HepG2 (cell line): ENCODE results near the gene AANAT. TPM values are rescaled to one million over a fixed set of nuclear protein-coding genes. Genes with fewer than 3 reads are reported as not detected.

Experiments used
- AGO2 ChIP-seq: fragments of 200-400 bp; formaldehyde crosslinking; optimal IDR thresholded peaks from 2 replicates; pipeline ENCODE3; 2017; ENCODE audit warnings: mild to moderate bottlenecking, low read depth, low read length, moderate library complexity
- CBFB ChIP-seq: sonication (generic); formaldehyde crosslinking; IDR thresholded peaks from 2 replicates; pipeline ENCODE4 v1.4.0; 2020; ENCODE audit warnings: missing genetic modification reagents
- GFI1 ChIP-seq: sonication (generic); formaldehyde crosslinking; IDR thresholded peaks from 2 replicates; pipeline ENCODE4 v1.5.0; 2020; ENCODE audit warnings: missing genetic modification reagents, mild to moderate bottlenecking, borderline replicate concordance
- GTF3A ChIP-seq: sonication (generic); formaldehyde crosslinking; conservative IDR thresholded peaks from 2 replicates; pipeline ENCODE4 v1.4.0; 2020; ENCODE audit warnings: mild to moderate bottlenecking, missing genetic modification reagents
- MTA3 ChIP-seq: sonication (generic); formaldehyde crosslinking; IDR thresholded peaks from 2 replicates; pipeline ENCODE4 v1.4.0; 2020; ENCODE audit warnings: missing genetic modification reagents
- MTF2 ChIP-seq: sonication (generic); formaldehyde crosslinking; IDR thresholded peaks from 2 replicates; pipeline ENCODE4 v1.5.0; 2020; ENCODE audit warnings: missing genetic modification reagents, borderline replicate concordance
- MXD4 ChIP-seq: IDR thresholded peaks from 2 replicates; pipeline ENCODE4 v1.6.1; 2016; ENCODE audit warnings: mild to moderate bottlenecking, missing biosample characterization, missing genetic modification reagents
- NFYB ChIP-seq: sonication (generic); formaldehyde crosslinking; IDR thresholded peaks from 2 replicates; pipeline ENCODE4 v1.4.0; 2020; ENCODE audit warnings: missing genetic modification reagents
- PRDM15 ChIP-seq: sonication (generic); formaldehyde crosslinking; IDR thresholded peaks from 2 replicates; pipeline ENCODE4 v1.4.0; 2020; ENCODE audit warnings: missing genetic modification reagents
- SALL2 ChIP-seq: sonication (generic); formaldehyde crosslinking; IDR thresholded peaks from 2 replicates; pipeline ENCODE4 v1.8.1; 2023; ENCODE audit warnings: mild to moderate bottlenecking, missing genetic modification reagents, inconsistent platforms
- TFDP1 ChIP-seq: IDR thresholded peaks from 2 replicates; pipeline ENCODE4 v1.6.1; 2016; ENCODE audit warnings: missing compliant biosample characterization, missing genetic modification reagents, borderline replicate concordance
- THAP11 ChIP-seq: IDR thresholded peaks from 2 replicates; pipeline ENCODE4 v1.6.1; 2016; ENCODE audit warnings: missing biosample characterization, missing genetic modification reagents
- ZBTB2 ChIP-seq: sonication (generic); formaldehyde crosslinking; IDR thresholded peaks from 2 replicates; pipeline ENCODE4 v1.8.0; 2022; ENCODE audit warnings: low read depth, missing genetic modification reagents
- ZC3H13 ChIP-seq: sonication (generic); formaldehyde crosslinking; IDR thresholded peaks from 2 replicates; pipeline ENCODE4 v1.8.1; 2023; ENCODE audit warnings: mild to moderate bottlenecking, missing genetic modification reagents, moderate library complexity
- ZFP36L1 ChIP-seq: sonication (generic); formaldehyde crosslinking; IDR thresholded peaks from 2 replicates; pipeline ENCODE4 v1.8.0; 2022; ENCODE audit warnings: mild to moderate bottlenecking, missing genetic modification reagents, moderate library complexity
- ZKSCAN8 ChIP-seq: IDR thresholded peaks from 2 replicates; pipeline ENCODE4 v1.6.1; 2016; ENCODE audit warnings: borderline replicate concordance, missing genetic modification reagents, missing compliant biosample characterization
- ZNF382 ChIP-seq: sonication (generic); formaldehyde crosslinking; IDR thresholded peaks from 2 replicates; pipeline ENCODE4 v1.5.0; 2020; ENCODE audit warnings: missing genetic modification reagents, mild to moderate bottlenecking, borderline replicate concordance
- polyA plus RNA-seq, 8 experiments: library from polyadenylated mRNA; depleted of rRNA in 3 of 8; stranded (reverse) in 7 of 8; unstranded in 1 of 8; fragments of >200 nt; fragmentation: Illumina TruSeq in 4 of 8; extraction: Trizol in 4 of 8; gene quantifications; 2 replicates each; pipeline versions ENCODE4 v1.2.1 to v1.2.3, GENCODE V29; 2011 to 2016; ENCODE audit warnings: low read depth in 4 of 8, missing spikeins in 1 of 8, mixed read lengths in 1 of 8; ENCODE audit not compliant: insufficient read depth in 1 of 8
- total RNA-seq, 5 experiments: library from RNA; depleted of rRNA; stranded (reverse); fragments of >200 nt; fragmentation: Illumina TruSeq; extraction: Trizol; gene quantifications; 2 replicates each; pipeline ENCODE4 v1.2.3, GENCODE V29; 2016; ENCODE audit warnings: low read depth in 1 of 5
- TF ChIP-seq, protein P1 (sequence below): conservative IDR thresholded peaks from 2 replicates; pipeline ENCODE4 v1.6.1; 2018; ENCODE audit warnings: missing genetic modification reagents
- TF ChIP-seq, protein P2 (sequence below): sonication (generic); formaldehyde crosslinking; IDR thresholded peaks from 2 replicates; pipeline ENCODE4 v1.4.0; 2020; ENCODE audit warnings: low read depth, mild to moderate bottlenecking, missing genetic modification reagents
- TF ChIP-seq, protein P3 (sequence below): sonication (generic); formaldehyde crosslinking; IDR thresholded peaks from 2 replicates; pipeline ENCODE4 v1.4.0; 2020; ENCODE audit warnings: mild to moderate bottlenecking, missing genetic modification reagents

AANAT gene
- total and polyA plus RNA-seq, 2 of the 13 experiments (the other 11 are each of a cell fraction or from before 2014, with no cell fraction given) = 0.07 TPM; not detected in 1

- TF ChIP-seq ZBTB2 = peak; percentile 68
- TF ChIP-seq AGO2 = peak; percentile 82
- TF ChIP-seq TFDP1 (CRISPR knock-in tag) = peak; percentile 57; the same call in 1 of the 2 replicates
- TF ChIP-seq MXD4 (CRISPR knock-in tag) = peak; percentile 90; the same call in 1 of the 2 replicates
- TF ChIP-seq GFI1 = no peak
- TF ChIP-seq CBFB (CRISPR knock-in tag) = no peak
- TF ChIP-seq, protein P1, sequence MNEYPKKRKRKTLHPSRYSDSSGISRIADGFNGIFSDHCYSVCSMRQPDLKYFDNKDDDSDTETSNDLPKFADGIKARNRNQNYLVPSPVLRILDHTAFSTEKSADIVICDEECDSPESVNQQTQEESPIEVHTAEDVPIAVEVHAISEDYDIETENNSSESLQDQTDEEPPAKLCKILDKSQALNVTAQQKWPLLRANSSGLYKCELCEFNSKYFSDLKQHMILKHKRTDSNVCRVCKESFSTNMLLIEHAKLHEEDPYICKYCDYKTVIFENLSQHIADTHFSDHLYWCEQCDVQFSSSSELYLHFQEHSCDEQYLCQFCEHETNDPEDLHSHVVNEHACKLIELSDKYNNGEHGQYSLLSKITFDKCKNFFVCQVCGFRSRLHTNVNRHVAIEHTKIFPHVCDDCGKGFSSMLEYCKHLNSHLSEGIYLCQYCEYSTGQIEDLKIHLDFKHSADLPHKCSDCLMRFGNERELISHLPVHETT (CRISPR knock-in tag) = no peak; the same call in 1 of the 2 replicates
- TF ChIP-seq PRDM15 (CRISPR knock-in tag) = peak; percentile 46; the same call in 1 of the 2 replicates
- TF ChIP-seq ZFP36L1 (CRISPR knock-in tag) = peak; percentile 64; the same call in 1 of the 2 replicates
- TF ChIP-seq ZC3H13 (CRISPR knock-in tag) = 0 out of 2 replicates have a peak, but pooled peaks have one; percentile 50
- TF ChIP-seq NFYB = no peak
- TF ChIP-seq GTF3A (CRISPR knock-in tag) = no peak
- TF ChIP-seq MTA3 = no peak
- TF ChIP-seq SALL2 = 0 out of 2 replicates have a peak, but pooled peaks have one; percentile 18
- no peak for TF ChIP-seq THAP11
- TF ChIP-seq ZKSCAN8 (CRISPR knock-in tag) = no peak
- TF ChIP-seq ZNF382 = no peak
- TF ChIP-seq, protein P2, sequence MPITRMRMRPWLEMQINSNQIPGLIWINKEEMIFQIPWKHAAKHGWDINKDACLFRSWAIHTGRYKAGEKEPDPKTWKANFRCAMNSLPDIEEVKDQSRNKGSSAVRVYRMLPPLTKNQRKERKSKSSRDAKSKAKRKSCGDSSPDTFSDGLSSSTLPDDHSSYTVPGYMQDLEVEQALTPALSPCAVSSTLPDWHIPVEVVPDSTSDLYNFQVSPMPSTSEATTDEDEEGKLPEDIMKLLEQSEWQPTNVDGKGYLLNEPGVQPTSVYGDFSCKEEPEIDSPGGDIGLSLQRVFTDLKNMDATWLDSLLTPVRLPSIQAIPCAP = no peak
- TF ChIP-seq MTF2 (CRISPR knock-in tag) = no peak; the same call in 1 of the 2 replicates
- TF ChIP-seq, protein P3, sequence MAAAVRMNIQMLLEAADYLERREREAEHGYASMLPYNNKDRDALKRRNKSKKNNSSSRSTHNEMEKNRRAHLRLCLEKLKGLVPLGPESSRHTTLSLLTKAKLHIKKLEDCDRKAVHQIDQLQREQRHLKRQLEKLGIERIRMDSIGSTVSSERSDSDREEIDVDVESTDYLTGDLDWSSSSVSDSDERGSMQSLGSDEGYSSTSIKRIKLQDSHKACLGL (CRISPR knock-in tag) = peak; percentile 51; the same call in 1 of the 2 replicates
These were observed 33.8 kb downstream of the AANAT start, which contains the start of gene RHBDF2 (continued) for GRCh38 chr17:76501018-76501826.
